ENCODE data around the gene MAX. TPM values are rescaled to one million over a fixed set of nuclear protein-coding genes. Genes with fewer than 3 reads are reported as not detected.

The MAX gene
- total RNA-seq (2014; rRNA removed; shearing (Covaris generic)), result 21.3 and 24.6 TPM in 2 replicates

DNA sequence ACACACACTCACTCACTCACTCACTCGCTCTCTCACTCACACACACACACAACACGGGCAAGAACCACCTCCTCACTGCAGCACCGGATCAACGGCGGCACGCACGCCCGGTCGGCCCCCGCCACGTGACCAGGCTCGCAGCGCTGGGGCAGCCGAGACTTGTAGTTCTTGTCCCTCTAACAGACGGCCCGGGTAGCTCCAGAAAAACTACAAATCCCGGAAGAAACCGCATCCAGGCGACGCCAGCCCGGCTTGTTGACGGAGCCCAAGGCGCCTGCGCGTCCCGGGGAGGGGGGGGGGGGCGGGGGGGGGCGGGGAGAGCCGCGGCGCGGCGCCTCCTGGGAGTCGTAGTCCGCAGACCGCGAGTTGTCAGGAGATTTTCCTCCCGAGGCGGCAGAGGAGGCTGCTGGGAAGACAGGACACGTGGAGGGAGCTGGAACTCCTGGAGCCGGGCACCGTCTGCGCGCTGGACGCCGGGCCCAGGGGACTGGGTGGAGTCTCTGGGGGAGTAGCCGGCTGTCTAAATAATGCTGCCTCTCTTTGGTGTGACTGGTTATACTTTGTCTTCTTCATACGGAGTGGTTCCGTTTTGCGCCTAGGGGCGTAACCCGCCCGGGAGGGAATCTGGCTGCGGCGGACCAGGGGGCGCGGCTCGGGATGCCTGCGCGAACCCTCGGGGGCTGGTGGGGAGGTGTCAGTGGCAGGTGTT, at the start of gene MAX:
Gene MAX, minus strand, starts transcription at position 77 of the 709 bp plus-strand sequence. CDS start 178 bp downstream, outside the sequence.
- peaks cover 25% of the 10 kb centered on the region for H3K36me3 ChIP-seq
- H3K27ac ChIP-seq, result peak within 1 kb of the TSS; percentile 58
- H3K4me3 ChIP-seq, result peak within 1 kb of the TSS; percentile 90
- no peaks in the 10 kb centered on the region; the same call in 1 of the 2 replicates for H3K9me3 ChIP-seq (replicated peaks)
- H3K27me3 ChIP-seq (replicated peaks), result no peaks in the 10 kb centered on the region
- peaks cover 9% of the 10 kb centered on the region; the same call in 1 of the 2 replicates for H3K4me1 ChIP-seq (replicated peaks)
- DNase-seq (ENCODE audit: low read depth in 1 of 2, low spot score in 2 of 2), result peak; percentile 86 to 97

GRCh38 chr14:65151609-65151956, 49.3 kb upstream of the MAX start:
- Histone ChIP-seq H3K9me3 (replicated peaks) (no peaks in the 10 kb centered on the region), H3K27me3 (replicated peaks) (no peaks in the 10 kb centered on the region), H3K4me3 (no peak overlapping the region), H3K36me3 (no peaks in the 10 kb centered on the region), H3K4me1 (replicated peaks) (no peaks in the 10 kb centered on the region), H3K27ac (no peak overlapping the region)
- no peak for DNase-seq (ENCODE audit: low read depth in 1 of 2, low spot score in 2 of 2)

- H3K4me3 ChIP-seq, result no peak overlapping the region
- no peaks in the 10 kb centered on the region for H3K27me3 ChIP-seq (replicated peaks)
- H3K27ac ChIP-seq, result no peak overlapping the region
- DNase-seq (ENCODE audit: low read depth in 1 of 2, low spot score in 2 of 2), result no peak
- H3K4me1 ChIP-seq (replicated peaks), result no peaks in the 10 kb centered on the region
- H3K9me3 ChIP-seq (replicated peaks), result no peaks in the 10 kb centered on the region
- H3K36me3 ChIP-seq, result no peaks in the 10 kb centered on the region
Observed at GRCh38 chr14:65150898-65151608, 48.7 kb upstream of the MAX start.

- Histone ChIP-seq H3K36me3 (no peaks in the 10 kb centered on the region), H3K4me3 (no peak overlapping the region), H3K4me1 (replicated peaks) (no peaks in the 10 kb centered on the region), H3K27ac (no peak overlapping the region), H3K27me3 (replicated peaks) (no peaks in the 10 kb centered on the region), H3K9me3 (replicated peaks) (no peaks in the 10 kb centered on the region)
- DNase-seq (ENCODE audit: low read depth in 1 of 2, low spot score in 2 of 2), result no peak
Observed at GRCh38 chr14:65149116-65149515, 46.8 kb upstream of the MAX start.

DNA sequence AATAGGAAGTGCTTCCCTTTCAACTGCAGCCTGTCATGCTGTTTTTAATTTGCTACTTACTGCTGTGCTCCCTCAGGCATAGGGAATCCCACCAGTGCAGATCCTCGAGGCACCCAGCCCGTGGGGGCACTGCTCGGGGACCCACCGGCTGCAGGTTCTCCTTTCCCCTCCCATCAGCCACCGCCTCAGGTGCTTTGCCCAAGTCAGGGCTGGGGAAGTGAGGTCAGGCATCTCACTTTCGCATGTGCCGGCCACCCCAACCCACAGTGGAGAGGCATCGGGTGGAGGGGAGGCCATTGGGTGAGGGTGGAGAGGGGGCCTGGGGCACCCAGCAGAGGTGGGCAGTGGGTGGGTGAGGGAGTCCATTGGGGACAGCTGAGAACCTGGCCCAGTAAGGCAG, 41.9 kb upstream of the MAX start:
- H3K36me3 ChIP-seq, result no peaks in the 10 kb centered on the region

GRCh38 chr14:65142914-65143625, 40.8 kb upstream of the MAX start:
- Histone ChIP-seq H3K9me3 (replicated peaks) (no peaks in the 10 kb centered on the region), H3K27ac (no peak overlapping the region), H3K36me3 (no peaks in the 10 kb centered on the region), H3K4me1 (replicated peaks) (no peaks in the 10 kb centered on the region), H3K27me3 (replicated peaks) (no peaks in the 10 kb centered on the region), H3K4me3 (no peak overlapping the region)
- DNase-seq (ENCODE audit: low read depth in 1 of 2, low spot score in 2 of 2), result no peak

More for the DNA sequence above, 41.9 kb upstream of the MAX start:
- no peak overlapping the region for H3K4me3 ChIP-seq
- no peak for DNase-seq (ENCODE audit: low read depth in 1 of 2, low spot score in 2 of 2)
- no peaks in the 10 kb centered on the region for H3K27me3 ChIP-seq (replicated peaks)
- no peaks in the 10 kb centered on the region for H3K4me1 ChIP-seq (replicated peaks)
- no peak overlapping the region for H3K27ac ChIP-seq
- H3K9me3 ChIP-seq (replicated peaks), result no peaks in the 10 kb centered on the region

DNA sequence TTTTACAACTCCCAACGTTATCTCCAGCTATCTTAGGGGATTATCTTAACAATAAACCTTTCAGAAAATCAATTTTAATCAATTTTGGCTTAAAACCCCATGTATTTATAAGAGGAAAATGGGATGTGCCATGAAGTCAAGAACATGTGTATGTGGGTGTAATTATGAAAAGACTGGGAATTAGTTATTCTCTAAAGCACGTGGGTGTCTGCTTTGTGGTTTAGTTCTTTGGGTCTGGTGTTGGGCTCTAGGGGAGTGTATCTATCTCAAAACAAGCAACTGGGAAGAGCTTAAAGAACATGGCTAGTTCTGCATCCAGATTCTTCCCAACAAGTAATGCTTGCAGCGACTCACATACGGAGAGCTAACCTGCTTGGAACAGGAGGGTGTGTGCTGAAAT, 40.1 kb upstream of the MAX start:
- no peak overlapping the region for H3K27ac ChIP-seq
- no peak for DNase-seq (ENCODE audit: low read depth in 1 of 2, low spot score in 2 of 2)

GRCh38 chr14:65141523-65141922, 39.2 kb upstream of the MAX start:
- no peak overlapping the region for H3K27ac ChIP-seq
- H3K27me3 ChIP-seq (replicated peaks), result no peaks in the 10 kb centered on the region
- no peaks in the 10 kb centered on the region for H3K4me1 ChIP-seq (replicated peaks)
- no peak overlapping the region for H3K4me3 ChIP-seq
- H3K36me3 ChIP-seq, result no peaks in the 10 kb centered on the region
- DNase-seq (ENCODE audit: low read depth in 1 of 2, low spot score in 2 of 2), result no peak
- H3K9me3 ChIP-seq (replicated peaks), result no peaks in the 10 kb centered on the region

More for the DNA sequence above, 40.1 kb upstream of the MAX start:
- Histone ChIP-seq H3K36me3 (no peaks in the 10 kb centered on the region), H3K27me3 (replicated peaks) (no peaks in the 10 kb centered on the region), H3K4me1 (replicated peaks) (no peaks in the 10 kb centered on the region), H3K9me3 (replicated peaks) (no peaks in the 10 kb centered on the region), H3K4me3 (no peak overlapping the region)

GRCh38 chr14:65137648-65138307, 35.5 kb upstream of the MAX start:
- Histone ChIP-seq H3K27me3 (replicated peaks) (no peaks in the 10 kb centered on the region), H3K4me1 (replicated peaks) (no peaks in the 10 kb centered on the region), H3K36me3 (no peaks in the 10 kb centered on the region), H3K27ac (no peak overlapping the region), H3K4me3 (no peak overlapping the region), H3K9me3 (replicated peaks) (no peaks in the 10 kb centered on the region)
- no peak for DNase-seq (ENCODE audit: low read depth in 1 of 2, low spot score in 2 of 2)

DNA sequence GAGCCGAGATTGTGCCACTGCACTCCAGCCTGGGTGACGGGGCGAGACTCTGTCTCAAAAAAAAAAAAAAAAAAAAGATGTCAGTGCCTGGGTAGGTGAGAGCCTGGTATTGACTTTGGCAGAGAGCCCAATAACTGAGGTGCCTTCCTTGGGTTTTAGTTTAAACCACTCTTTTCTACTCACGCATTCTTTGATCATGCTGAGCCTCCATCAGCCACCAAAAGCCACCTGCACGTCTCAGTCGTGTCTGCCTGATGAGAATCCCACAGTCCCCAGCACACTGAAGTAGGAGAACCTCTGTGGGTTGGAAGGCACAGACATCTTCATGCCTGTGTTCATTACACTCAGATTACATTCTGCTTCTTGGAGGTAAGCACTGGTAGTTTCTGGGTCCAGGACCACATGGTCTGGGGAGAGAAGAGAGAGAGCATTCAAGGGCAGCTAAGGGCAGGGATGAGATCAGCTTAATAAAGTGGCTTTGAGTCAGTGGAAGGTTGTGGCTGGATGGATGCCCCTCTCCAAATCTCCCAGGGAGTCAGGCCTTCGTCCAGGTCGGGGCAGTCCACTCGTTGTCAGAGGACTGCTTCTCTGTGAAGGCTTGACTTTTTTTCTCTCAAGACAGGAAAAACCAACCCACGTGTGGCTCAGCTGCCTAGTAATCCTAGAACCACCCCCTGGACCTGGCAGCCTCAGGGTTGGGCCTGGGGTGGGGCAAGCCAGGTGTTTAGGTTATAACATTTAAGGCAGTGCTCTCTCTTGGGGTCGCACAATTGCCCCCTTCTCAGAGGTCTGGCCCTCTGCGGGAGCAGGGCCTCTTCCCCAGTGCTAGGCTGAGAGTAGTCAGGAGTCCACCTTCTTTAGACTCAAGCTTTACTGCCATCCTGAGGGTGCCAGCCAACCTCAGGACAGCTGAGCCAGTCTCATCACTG, 32.6 kb upstream of the MAX start:
- no peak overlapping the region for H3K4me3 ChIP-seq

DNA sequence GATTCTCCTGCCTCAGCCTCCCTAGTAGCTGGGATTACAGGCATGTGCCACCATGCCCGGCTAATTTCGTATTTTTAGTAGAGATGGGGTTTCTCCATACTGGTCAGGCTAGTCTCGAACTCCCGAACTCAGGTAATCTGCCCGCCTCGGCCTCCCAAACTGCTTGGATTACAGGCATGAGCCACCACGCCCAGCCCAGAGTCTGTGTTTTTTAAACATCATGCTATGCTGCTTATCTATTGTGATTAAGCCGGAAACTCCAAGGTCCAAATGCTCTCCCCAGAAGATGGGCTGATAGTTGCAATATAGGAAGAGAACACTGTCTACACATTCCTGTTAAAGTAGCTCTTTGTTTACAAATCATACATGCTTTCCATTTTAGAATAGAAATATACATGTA, 30.5 kb upstream of the MAX start:
- Histone ChIP-seq H3K4me3 (no peak overlapping the region), H3K4me1 (replicated peaks) (peaks cover 11% of the 10 kb centered on the region), H3K36me3 (no peaks in the 10 kb centered on the region), H3K9me3 (replicated peaks) (no peaks in the 10 kb centered on the region), H3K27me3 (replicated peaks) (no peaks in the 10 kb centered on the region), H3K27ac (no peak overlapping the region)
- no peak for DNase-seq (ENCODE audit: low read depth in 1 of 2, low spot score in 2 of 2)

More for the DNA sequence above, 32.6 kb upstream of the MAX start:
- Histone ChIP-seq H3K4me1 (replicated peaks) (peaks cover 11% of the 10 kb centered on the region), H3K27ac (no peak overlapping the region), H3K27me3 (replicated peaks) (no peaks in the 10 kb centered on the region), H3K36me3 (no peaks in the 10 kb centered on the region), H3K9me3 (replicated peaks) (no peaks in the 10 kb centered on the region)
- DNase-seq (ENCODE audit: low read depth in 1 of 2, low spot score in 2 of 2), result no peak

DNA sequence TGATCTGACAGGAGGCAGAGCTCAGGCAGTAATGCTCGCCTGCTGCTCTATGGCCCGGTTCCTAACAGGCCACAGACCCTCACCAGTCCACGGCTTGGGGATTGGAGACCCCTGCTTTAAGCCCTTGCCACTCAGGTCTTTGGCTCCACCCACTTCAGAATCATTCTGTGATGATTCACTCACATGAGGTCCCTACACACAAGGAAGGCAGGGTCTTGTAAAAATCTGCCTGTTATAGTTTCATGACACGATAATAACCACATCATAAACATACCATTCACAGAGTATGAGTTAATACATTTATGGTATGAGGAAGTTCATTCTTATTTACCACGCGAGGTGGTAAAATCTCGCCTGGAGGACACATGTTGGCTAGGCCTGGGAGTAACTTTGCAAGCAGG, 29.0 kb upstream of the MAX start:
- Histone ChIP-seq H3K4me3 (no peak overlapping the region), H3K9me3 (replicated peaks) (no peaks in the 10 kb centered on the region), H3K27ac (no peak overlapping the region), H3K4me1 (replicated peaks) (peaks cover 11% of the 10 kb centered on the region), H3K27me3 (replicated peaks) (no peaks in the 10 kb centered on the region), H3K36me3 (no peaks in the 10 kb centered on the region)
- DNase-seq (ENCODE audit: low read depth in 1 of 2, low spot score in 2 of 2), result peak in 1 of 2 experiments; percentile 28

DNA sequence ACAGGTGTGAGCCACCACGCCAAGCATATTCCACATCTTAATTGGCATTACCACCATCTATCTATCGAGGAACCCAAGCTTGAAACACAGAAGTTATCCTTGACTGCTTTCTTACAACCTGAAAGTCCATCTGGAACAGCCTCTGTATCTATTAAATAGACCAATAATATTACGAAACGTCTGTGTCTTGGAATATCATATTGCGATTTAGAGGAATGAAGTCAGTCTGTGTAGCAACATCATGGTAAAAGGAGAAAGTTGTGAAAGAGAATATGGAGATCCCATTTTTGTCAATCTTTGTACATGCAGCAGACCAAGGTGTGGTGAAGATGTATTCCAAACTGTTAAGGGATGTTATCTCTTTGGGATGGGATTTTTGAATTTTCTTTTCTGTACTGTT, 25.8 kb upstream of the MAX start:
- Histone ChIP-seq H3K36me3 (no peaks in the 10 kb centered on the region), H3K4me3 (no peak overlapping the region), H3K27me3 (replicated peaks) (no peaks in the 10 kb centered on the region), H3K9me3 (replicated peaks) (no peaks in the 10 kb centered on the region), H3K4me1 (replicated peaks) (peaks cover 11% of the 10 kb centered on the region), H3K27ac (no peak overlapping the region)
- DNase-seq (ENCODE audit: low read depth in 1 of 2, low spot score in 2 of 2), result no peak
